Frontal cortex (tissue), 4 donors: ENCODE data around the gene SCIMP. TPM values are rescaled to one million over a fixed set of nuclear protein-coding genes. Genes with fewer than 3 reads are reported as not detected.
A peak's percentile ranks its signal among the peaks of the same experiment; 100 is the strongest.

Experiments
- DNase-seq, 2 donors: peaks; one replicate each; pipeline ENCODE4 v3.0.0; 2012; ENCODE audit warnings: low spot score in 2 of 2
- FAIRE-seq: peaks from 2 replicates; lab custom pipeline; 2012; peaks lifted over from hg19 to GRCh38; lab: Jason Lieb, UNC
- total RNA-seq: library from RNA; depleted of rRNA; stranded (reverse); fragments of >200 nt; gene quantifications from one replicate; pipeline ENCODE4 v1.2.3, GENCODE V29; 2014
- donor health status: control.
- donor health status: control.
- donor health status: control.

Gene SCIMP
- total RNA-seq = under 0.01 TPM

DNA sequence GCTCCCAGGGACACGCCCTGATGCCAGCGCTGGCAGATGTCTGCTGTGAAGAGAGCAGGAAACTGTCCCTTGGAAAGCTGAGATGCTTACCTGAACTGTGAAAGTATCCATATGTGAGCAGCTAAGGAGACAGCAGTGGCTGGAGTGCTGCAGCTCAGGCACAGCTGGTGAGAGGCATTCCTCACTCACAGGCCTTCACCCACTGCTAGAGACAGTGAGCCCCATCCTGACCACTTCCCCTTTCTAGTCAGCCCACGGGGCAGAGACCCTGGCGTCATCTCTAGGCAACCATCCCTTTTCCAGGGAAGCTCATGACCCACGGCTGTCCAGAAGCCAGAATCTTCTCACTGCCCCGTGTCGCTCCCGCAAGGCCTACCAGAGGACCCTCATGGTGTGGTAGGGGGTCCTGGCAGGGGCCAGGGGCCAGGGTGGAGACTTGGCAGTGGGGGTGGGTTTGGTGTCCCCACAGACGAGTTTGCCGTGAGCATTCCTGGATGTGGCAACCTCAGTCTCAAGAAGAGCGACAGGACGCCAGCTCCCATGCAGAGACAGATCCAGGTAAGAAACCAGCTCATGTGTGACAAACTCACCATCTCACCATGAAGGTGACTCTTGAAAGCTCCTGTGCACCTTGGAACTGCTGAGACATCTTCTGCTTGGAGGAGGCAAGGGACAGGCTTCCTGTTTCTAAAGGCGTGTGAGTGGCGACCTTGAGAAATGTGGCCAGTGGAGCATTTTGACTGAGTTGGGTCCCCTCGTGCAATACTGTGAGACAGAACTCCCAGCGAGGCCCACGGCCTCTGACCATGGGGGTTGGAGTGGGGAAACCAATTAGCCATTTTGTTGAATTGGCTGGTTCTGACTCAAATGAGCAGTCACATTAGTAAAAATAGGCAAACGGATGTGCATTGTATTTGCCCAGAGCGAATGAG, at the start of gene SCIMP:
TSS of gene SCIMP (minus strand) at position 216 of the 932 bp plus-strand sequence. CDS start at position 111, 105 bp downstream.
- FAIRE-seq (no peak), DNase-seq (no peak)

DNA sequence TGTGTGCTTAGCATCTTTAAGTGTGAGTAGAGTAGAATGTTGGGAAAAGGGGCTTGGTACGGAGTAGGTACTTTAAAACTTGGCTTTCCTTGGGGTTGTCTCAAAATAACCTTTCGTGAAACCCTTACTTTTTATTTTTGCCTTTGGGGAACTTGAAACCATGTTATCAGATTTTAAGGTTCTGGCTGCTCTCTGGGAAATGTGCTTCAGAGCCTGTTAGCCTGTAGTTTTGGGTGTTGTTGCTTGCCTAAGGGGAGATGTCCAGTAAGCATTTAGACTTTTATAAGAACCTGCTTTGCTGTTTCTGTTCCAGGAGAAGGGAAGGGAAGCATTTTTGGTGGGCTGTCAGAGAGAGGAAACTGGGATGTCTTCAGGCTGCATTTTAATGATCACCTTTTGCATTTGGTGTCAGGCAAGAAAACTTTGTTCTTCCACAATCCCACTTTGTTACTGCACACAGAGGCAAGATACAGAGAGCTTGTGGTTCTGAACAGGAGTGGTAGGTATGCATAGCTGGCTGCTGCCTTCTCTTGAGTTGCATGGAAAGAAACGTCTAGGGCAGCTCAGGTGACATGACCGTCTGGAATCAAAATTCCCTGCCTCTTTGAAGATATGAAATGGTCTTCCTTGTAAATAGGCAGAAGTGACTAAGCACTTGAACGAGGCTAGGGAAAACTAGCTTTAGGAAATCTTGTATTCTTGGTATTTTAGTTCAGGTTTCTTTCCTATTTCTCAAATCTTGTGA, 49.1 kb upstream of the SCIMP start:
- no peak for FAIRE-seq

GRCh38 chr17:5282642-5283217, 48.1 kb upstream of the SCIMP start:
- FAIRE-seq (no peak), DNase-seq (no peak)

More for the DNA sequence above, 49.1 kb upstream of the SCIMP start:
- no peak for DNase-seq

DNA sequence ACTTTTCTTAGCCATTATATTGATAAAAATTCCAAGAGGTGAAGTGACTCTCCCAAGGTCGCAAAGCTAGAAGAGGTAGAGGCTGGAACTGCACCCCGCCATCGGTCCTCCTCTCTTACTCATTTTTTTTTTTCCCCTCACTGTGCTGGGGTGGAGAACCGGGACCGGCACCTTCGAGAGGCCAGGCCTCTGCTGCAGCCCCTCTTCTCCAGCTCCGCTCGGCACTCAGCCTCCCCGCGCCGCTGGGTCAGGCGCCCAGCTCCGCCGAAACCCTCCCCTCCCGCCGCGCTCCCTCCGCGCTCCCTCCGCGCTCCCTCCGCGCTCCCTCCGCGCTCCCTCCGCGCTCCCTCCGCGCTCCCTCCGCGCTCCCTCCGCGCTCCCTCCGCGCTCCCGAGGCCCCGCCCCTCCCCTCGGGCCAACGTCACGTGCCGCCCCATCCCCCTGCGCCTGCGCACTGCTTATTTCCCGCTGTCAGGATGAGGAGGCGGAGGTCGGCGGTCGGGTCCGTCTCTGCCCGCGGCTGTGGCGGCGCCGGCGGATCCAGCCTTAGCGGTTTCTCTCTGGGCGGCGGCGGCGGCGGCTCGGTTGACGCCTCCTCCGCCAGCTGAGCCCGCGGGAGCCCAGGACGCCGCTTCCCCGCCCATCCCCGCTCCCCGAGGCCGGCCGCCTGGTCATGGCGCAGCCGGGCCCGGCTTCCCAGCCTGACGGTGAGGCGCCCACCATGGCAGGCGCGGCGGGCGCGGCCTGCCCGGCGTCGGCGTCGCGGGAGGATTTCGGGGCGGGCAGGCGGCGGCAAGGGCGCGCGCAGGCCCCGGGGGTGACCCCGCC, 47.4 kb upstream of the SCIMP start, which contains the start of gene RABEP1:
TSS of gene RABEP1 (plus strand) at position 471 of the 828 bp plus-strand sequence. CDS start at position 674, 203 bp downstream.
- peak; percentile 88 to 92 for DNase-seq
- no peak for FAIRE-seq

GRCh38 chr17:5272322-5272721, 37.7 kb upstream of the SCIMP start:
- DNase-seq = no peak
- FAIRE-seq = no peak

DNA sequence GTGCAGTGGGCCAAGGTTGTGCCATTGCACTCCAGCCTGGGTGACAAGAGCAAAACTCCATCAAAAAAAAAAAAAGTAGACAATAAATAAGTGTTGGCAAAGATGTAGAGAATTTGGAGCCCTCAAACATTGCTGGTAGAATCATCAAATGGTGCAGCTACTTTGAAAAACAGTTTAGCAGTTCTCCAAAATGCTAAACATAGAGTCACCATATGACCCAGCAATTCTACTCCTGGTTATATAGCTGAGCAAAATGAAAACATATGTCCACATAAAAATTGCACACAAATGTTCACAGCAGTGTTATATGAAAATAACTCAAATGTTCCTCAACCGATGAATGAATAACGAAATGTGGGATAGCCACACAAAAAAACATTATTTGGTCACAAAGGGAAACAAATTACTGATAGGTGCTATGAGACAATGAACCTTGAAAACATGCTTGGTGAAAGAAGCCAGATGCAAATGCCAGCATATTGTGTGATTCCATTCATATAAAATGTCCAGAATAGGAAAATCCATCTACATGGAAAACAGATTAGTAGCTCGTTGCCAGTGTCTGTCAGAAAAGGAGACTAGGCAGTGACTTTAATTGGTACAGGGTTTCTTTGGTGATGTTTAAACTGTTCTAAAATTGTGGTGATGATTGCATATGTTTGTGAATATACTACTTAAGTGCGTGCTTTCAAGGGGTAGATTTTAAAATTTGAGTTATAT, 34.7 kb upstream of the SCIMP start:
- DNase-seq = no peak
- no peak for FAIRE-seq

- DNase-seq = no peak
- no peak for FAIRE-seq
Measured at GRCh38 chr17:5264893-5265292, 30.2 kb upstream of the SCIMP start.

GRCh38 chr17:5263441-5263840, 28.8 kb upstream of the SCIMP start:
- no peak for DNase-seq
- no peak for FAIRE-seq

GRCh38 chr17:5262416-5262991, 27.8 kb upstream of the SCIMP start:
- DNase-seq (no peak), FAIRE-seq (no peak)

GRCh38 chr17:5260542-5260941, 25.9 kb upstream of the SCIMP start:
- no peak for DNase-seq
- FAIRE-seq = no peak

- FAIRE-seq (no peak), DNase-seq (no peak)
Measured at GRCh38 chr17:5257124-5257523, 22.5 kb upstream of the SCIMP start.

DNA sequence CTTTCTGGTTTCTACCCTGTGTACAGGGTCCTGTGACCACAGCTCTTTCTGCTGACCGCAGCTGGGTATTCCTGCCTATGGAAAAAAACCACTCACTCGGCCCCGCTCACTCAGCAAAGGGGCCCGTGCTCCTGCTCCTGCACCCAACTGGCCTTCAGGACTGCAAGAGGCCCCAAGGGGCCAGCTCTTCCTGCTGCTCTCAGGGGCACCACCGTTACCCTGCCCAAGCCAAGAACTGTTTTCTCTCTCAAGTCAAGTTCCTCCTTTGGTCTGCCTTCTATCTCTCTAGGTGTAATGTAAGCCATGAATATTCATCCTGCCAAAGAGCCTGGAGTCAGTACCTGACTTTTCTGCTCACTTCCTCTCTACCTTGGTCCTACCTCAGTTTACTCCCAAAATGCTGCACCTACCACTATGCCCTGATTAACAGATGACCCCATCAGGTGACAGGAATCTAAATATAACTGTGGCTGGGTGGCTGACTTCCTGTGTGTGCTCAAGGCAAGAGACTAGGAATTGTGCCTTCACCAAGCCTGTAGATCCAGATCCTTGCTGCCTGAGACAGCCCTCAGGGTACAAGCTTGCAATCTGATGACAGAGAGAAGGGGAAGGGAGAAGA, 20.4 kb upstream of the SCIMP start:
- FAIRE-seq (no peak), DNase-seq (no peak)

DNA sequence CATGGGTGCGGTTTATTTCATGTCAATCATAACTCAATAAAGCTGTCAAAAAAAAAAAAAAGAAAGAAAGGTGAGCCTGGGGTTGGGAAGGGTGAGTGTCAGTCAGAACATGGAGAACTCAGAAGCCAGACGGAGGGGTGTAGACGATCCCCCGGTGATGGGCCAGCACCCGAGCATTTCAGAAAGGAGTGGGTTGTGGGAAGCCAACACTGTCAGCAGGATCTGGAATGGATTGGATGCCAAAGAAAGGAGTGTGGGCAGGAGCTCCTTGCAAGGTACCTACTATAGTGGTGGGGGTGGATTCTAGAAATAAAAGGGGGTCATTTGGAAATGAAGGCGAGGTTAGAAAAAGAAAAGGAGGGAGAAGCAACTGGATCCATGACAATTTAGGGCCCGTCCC, 19.8 kb upstream of the SCIMP start:
- no peak for FAIRE-seq

DNA sequence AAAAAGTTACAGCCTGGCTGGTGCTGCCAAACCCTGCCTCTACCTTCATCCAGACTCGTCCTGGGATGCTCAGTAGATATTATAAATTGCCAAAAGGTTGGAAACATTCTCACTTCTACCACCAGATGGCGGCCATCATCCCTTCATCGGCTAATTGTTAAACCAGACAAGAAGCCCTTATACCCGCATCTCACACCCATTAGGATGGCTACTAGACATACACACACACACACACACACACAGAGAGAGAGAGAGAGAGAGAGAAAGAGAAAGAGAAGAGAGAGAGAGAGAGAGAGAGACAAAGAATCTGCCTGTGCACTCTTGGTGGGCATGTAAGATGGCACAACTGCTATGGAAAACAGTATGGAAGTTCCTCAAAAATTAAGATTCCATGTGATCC, 15.0 kb upstream of the SCIMP start:
- no peak for FAIRE-seq
- DNase-seq = peak; percentile 48 to 68

More for the DNA sequence above, 19.8 kb upstream of the SCIMP start:
- DNase-seq = no peak

GRCh38 chr17:5248821-5249479, 14.3 kb upstream of the SCIMP start:
- no peak for DNase-seq
- no peak for FAIRE-seq

- DNase-seq (no peak), FAIRE-seq (no peak)
Measured at GRCh38 chr17:5247621-5248020, 13.0 kb upstream of the SCIMP start.

DNA sequence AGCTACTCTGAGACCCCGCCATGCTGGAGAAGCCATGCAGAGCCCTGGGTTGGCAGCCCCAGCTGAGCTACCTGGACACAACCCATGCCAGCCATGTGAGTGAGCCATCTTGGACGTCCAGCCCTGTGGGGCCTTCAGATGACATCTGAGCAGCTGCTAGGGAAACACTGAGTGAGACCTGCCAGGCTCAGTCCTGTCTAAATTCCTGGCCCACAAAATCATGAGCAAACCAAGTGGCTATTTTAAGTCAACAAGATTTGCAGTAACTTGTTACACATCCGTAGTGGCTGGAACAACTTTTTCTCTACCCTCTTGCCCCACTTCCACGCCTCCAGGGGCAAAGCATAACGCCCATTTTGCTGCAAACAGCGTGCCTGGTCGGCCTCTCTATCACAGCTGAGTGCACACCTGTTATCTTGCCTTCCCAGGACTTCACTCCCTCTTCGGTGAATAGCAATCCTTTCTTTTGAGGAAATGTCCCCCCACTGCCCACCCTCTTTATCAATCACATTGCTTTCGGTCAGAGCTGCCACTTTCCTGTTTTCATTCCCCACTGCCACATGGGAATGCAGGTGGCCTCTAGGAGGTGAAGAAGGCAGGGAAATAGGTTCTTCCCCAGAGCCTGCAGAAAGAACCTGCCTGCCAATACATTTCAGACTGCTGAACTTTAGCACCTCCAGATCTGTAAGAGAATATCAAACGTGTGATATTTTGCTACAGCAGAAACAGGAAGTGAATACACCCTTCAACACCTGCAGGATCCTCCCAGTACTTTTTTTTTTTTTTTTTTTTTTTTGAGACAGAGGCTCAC, 7.4 kb upstream of the SCIMP start:
- FAIRE-seq = no peak

More for the DNA sequence above, 7.4 kb upstream of the SCIMP start:
- DNase-seq = no peak
